Posterior cingulate gyrus (tissue), 11 donors: ENCODE data around the gene TSPYL4.

Experiments used
- DNase-seq, 10 donors: peaks; one replicate each; pipeline versions ENCODE4 v3.0.0 to v3.0.0-alpha.2; 2020 to 2021; ENCODE audit warnings: mixed read lengths in 3 of 10
- intact Hi-C: fragments of 100-400 bp; cut with DNase I; formaldehyde crosslinking; loops from one replicate; pipeline ENCODE4 v1.15.1; 2023

The TSPYL4 gene

GRCh38 chr6:116238083-116238482 lies 15.8 kb downstream of the TSPYL4 start:
- intact Hi-C loops, result no loop called here

GRCh38 chr6:116234689-116235088 lies 19.2 kb downstream of the TSPYL4 start:
- no peak for DNase-seq
- intact Hi-C loops, result no loop called here

More at GRCh38 chr6:116238083-116238482, 15.8 kb downstream of the TSPYL4 start:
- DNase-seq, result no peak

GRCh38 chr6:116229287-116229913 lies 24.5 kb downstream of the TSPYL4 start:
- DNase-seq, result peak; percentile 93 to 99 (median 98)
- intact Hi-C loops, result loop anchor here (1.0 kb wide), 1 partner anchor 24 kb away; no protein-coding TSS in a partner anchor

- intact Hi-C loops, result no loop called here
- DNase-seq, result no peak
These were observed 30.5 kb downstream of the TSPYL4 start for GRCh38 chr6:116223355-116223754.

DNA sequence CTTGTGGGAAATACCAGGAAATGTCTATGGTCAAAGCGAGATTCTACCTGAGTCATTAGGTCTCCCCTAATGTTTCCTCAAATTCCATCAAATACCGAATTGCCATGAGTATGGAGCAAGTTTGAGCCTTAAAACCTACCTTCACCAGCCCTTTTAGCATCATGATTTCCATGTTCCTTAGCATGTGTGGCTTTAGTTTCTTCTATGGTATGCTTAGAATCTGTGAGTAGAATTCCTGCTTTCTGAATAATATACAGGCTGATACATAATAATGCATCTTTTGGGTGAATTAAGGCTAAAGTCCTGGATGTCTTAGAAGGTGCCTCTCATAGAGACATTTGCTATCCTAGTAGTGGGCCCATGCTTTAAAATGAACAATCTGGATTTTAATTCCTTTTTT lies 32.0 kb downstream of the TSPYL4 start:
- no peak for DNase-seq
- intact Hi-C loops, result no loop called here

- DNase-seq, result no peak
- intact Hi-C loops, result no loop called here
These were observed 32.8 kb downstream of the TSPYL4 start for GRCh38 chr6:116221067-116221466.

GRCh38 chr6:116218866-116219265 lies 35.0 kb downstream of the TSPYL4 start:
- intact Hi-C loops, result loop anchor here (5.0 to 10.0 kb wide), 3 partner anchors 46 to 353 kb away; partner anchors contain the start of gene RWDD1

GRCh38 chr6:116218172-116218633 lies 35.7 kb downstream of the TSPYL4 start:
- intact Hi-C loops, result loop anchor here (5.0 to 10.0 kb wide), 3 partner anchors 47 to 354 kb away; partner anchors contain the start of gene RWDD1
- DNase-seq, result no peak

More at GRCh38 chr6:116218866-116219265, 35.0 kb downstream of the TSPYL4 start:
- DNase-seq, result peak in 2 of 10 donors; percentile 55 to 79

DNA sequence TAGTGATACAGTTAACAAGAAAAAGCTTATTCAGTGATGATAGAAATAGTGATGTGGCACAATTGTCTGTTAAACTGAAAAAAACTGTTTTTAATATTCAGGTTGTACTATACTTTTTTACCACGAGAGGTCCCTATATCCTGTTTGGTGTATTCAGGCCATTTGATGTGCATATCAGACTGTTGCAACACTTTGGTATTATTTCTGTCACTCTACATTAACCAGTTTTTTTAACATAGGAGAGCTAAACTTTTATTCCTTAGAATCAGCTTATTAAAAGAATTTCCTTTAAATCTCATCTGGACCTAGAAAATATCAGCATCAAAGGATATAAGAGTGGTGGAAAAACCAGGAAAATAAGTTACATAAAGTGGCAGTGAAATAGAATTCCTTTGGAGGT lies 36.8 kb downstream of the TSPYL4 start:
- intact Hi-C loops, result loop anchor here (5.0 to 10.0 kb wide), 3 partner anchors 48 to 355 kb away; partner anchors contain the start of gene RWDD1
- no peak for DNase-seq

DNA sequence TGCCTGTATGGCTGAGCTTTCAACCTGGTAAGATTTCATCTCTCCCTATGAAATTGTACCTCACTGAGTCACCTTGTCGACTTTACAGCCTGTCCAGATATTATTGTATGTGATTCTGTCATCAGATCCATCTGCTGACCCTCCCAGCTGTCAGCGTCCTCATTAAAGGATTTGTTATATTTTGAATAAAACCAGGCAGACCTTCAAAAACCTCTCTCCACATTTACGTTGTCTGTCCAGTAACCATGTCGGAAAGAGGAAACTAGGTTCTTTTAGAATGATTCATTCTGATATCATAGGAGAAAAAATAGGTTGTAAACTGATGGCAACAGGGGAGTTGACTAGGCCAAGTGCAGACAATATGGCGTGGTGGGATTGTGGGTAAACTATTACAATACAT lies 38.5 kb downstream of the TSPYL4 start:
- DNase-seq, result no peak
- intact Hi-C loops, result loop anchor here (5.0 to 10.0 kb wide), 3 partner anchors 49 to 357 kb away; partner anchors contain the start of gene RWDD1

DNA sequence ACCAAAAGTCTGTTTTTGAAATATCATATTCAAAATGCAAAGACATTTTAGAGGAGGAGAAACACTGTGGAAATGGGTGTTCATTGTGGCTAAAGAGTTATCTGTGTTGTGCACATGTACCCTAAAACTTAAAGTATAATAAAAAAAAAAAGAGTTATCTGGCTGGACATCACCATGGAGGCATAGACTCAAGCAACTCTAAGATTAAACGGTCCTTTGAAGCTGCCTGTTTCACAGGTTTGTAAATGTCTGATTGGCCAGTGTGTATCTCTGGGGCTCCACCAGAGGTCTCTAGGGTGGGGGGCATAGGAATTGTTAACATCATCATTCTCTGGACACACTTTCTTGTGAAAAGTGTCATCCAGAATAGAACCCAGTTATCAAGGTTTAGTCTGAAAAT lies 39.2 kb downstream of the TSPYL4 start:
- no peak for DNase-seq
- intact Hi-C loops, result loop anchor here (5.0 to 10.0 kb wide), 3 partner anchors 50 to 358 kb away; partner anchors contain the start of gene RWDD1

DNA sequence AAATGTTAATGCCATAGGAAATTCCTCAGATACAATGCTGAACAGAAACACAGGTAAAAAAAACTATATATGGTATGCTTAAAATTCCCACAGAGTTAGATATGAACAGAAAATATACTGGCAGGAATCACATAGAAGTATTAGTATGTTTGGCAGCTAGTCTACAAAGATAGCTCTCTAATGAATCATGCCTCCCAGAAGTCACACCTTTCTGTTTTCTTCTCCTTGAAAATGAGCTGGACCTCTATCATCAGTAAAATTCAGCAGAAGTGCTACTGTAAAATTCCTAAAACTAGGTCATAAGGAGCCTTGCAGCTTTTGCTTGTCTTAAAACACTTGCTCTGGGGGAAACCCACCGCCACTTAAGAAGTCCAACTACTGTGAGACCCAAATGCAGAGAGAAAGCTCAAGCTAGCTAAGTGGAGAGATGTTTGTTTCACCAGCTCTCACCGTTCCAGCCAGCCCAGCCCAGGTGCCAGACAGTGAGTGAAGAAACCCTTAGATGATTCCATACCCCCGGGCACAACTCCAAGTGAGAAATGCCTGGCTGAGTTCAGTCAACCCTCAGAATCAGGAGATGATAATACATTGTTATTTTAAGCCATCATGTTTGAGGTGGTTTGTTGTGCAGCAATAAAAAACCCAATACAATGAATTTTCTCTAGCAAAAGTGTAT lies 43.0 kb downstream of the TSPYL4 start:
- intact Hi-C loops, result loop anchor here (10.0 kb wide), 2 partner anchors 54 to 96 kb away; no protein-coding TSS in a partner anchor
- peak in 5 of 10 donors; percentile 9 to 74 (median 25) for DNase-seq

GRCh38 chr6:116210316-116210715 lies 43.6 kb downstream of the TSPYL4 start:
- DNase-seq, result no peak
- intact Hi-C loops, result loop anchor here (10.0 kb wide), 2 partner anchors 54 to 96 kb away; no protein-coding TSS in a partner anchor

- intact Hi-C loops, result no loop called here
- DNase-seq, result no peak
These were observed 45.7 kb downstream of the TSPYL4 start for GRCh38 chr6:116208056-116208785.

DNA sequence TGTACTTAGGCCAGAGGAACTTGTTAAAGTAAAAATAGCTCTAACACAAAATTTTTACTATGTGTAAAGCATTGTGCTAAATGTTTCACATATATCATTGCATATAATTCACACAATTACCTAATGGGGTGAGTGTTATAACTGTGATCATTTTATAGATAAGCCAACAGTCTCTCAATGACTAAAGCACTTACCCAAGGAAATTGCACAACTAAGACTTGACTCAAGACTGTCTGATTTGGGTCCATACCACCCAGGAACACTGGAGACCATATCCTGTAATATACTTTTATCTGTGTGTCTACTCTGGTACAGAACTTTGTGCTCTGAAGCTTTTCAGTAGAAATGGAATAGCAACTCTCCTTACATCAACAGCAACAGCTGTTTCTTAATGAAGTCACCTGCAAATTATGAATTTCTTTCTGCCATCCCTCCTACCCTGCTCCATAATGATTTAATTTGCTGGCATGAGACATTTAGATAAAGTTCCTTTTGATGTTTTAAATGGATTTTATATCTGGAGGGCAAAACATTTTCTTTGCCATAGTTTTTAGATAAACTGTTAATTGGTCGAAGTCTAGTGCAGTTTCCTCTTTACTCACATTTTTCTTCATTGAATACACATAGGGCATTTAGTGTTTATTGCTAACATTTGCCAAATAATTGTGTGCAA lies 47.5 kb downstream of the TSPYL4 start:
- DNase-seq, result no peak
- intact Hi-C loops, result no loop called here

GRCh38 chr6:116205281-116205680 lies 48.6 kb downstream of the TSPYL4 start:
- intact Hi-C loops, result no loop called here
- DNase-seq, result no peak

GRCh38 chr6:116201538-116201937 lies 52.3 kb downstream of the TSPYL4 start:
- intact Hi-C loops, result no loop called here
- DNase-seq, result no peak

DNA sequence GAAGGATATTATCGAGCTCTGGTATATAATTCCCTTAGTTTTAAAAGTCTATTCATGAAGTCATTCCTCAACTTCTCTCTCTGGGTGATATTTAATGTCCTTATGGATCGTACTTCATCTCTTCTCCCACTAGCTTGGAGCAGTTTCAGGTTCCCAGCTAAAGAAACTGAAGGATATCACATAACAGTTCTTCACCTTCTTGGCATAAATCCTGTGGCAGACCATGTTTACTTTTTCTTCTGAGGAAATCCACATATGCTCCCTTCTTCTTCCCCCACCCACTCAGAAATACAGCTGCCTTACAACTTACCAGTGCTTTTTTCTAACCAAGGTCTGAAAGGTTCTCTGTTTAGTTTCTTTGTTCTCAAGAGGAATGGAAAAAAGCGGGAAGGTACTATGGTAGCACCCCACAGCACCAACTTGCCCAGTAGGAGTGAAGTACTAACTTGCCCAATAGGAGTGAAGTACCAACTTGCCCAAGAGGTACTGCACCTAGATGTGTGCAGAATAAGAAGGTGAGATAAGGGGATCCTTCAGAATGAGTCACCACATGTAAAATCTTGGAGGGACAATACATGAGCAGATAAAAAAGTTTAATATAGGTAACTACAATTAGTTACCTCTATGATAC lies 53.1 kb downstream of the TSPYL4 start:
- no peak for DNase-seq
- intact Hi-C loops, result no loop called here
